K562 (cell line): ENCODE results near the gene GLUL. TPM values are rescaled to one million over a fixed set of nuclear protein-coding genes. Genes with fewer than 3 reads are reported as not detected.

Source experiments
- ARID1B ChIP-seq: fragments of 450-650 bp; IDR thresholded peaks from 2 replicates; pipeline ENCODE4 v1.6.1; 2016; ENCODE audit warnings: antibody characterized with exemption, mild to moderate bottlenecking, inconsistent platforms
- DACH1 ChIP-seq: fragments of 450-650 bp; IDR thresholded peaks from 2 replicates; pipeline ENCODE4 v1.6.1; 2018; ENCODE audit not compliant: partially characterized antibody
- ETS2 ChIP-seq: IDR thresholded peaks from 2 replicates; pipeline ENCODE4 v1.6.1; 2016; ENCODE audit warnings: borderline replicate concordance, missing genetic modification characterization, mild to moderate bottlenecking, moderate library complexity, missing compliant biosample characterization; ENCODE audit not compliant: poor library complexity, severe bottlenecking
- EZH2 ChIP-seq: IDR thresholded peaks from 2 replicates; pipeline ENCODE4 v1.6.1; 2012; ENCODE audit warnings: low read depth, mild to moderate bottlenecking, inconsistent platforms, low read length, borderline replicate concordance
- GTF2A2 ChIP-seq: IDR thresholded peaks from 2 replicates; pipeline ENCODE4 v1.6.1; 2016; ENCODE audit warnings: mild to moderate bottlenecking, missing genetic modification characterization, missing compliant biosample characterization
- HCFC1 ChIP-seq: IDR thresholded peaks from 2 replicates; pipeline ENCODE4 v1.6.1; 2012; ENCODE audit warnings: low read depth, low read length, improper control_type of control experiment
- HDAC2 ChIP-seq: fragments of 450-650 bp; IDR thresholded peaks from 2 replicates; pipeline ENCODE4 v1.6.1; 2016; ENCODE audit warnings: mild to moderate bottlenecking
- IRF9 ChIP-seq: fragments of 450-650 bp; IDR thresholded peaks from 2 replicates; pipeline ENCODE4 v1.6.1; 2016; ENCODE audit warnings: missing biosample characterization, missing genetic modification characterization
- PCBP1 ChIP-seq: fragments of 200-400 bp; formaldehyde crosslinking; IDR thresholded peaks from 2 replicates; pipeline ENCODE4 v1.6.1; 2018; ENCODE audit warnings: mild to moderate bottlenecking, low read depth, low read length; ENCODE audit not compliant: poor library complexity, severe bottlenecking
- PYGO2 ChIP-seq: fragments of 450-650 bp; IDR thresholded peaks from 2 replicates; pipeline ENCODE4 v1.6.1; 2016; ENCODE audit warnings: mild to moderate bottlenecking, missing genetic modification characterization, moderate library complexity, missing compliant biosample characterization
- RFX5 ChIP-seq: IDR thresholded peaks from 2 replicates; pipeline ENCODE4 v1.6.1; 2011; ENCODE audit warnings: low read depth, mild to moderate bottlenecking, improper control_type of control experiment, low read length
- SPI1 ChIP-seq: IDR thresholded peaks from 2 replicates; pipeline ENCODE4 v1.6.1; 2011; ENCODE audit warnings: low read depth, low read length, control low read depth, borderline replicate concordance
- XRCC4 ChIP-seq: IDR thresholded peaks from one replicate; pipeline ENCODE4 v1.6.1; 2011; ENCODE audit not compliant: insufficient read depth, insufficient read length; ENCODE audit errors: extremely low read depth
- ZNF232 ChIP-seq: sonication (generic); formaldehyde crosslinking; IDR thresholded peaks from 2 replicates; pipeline ENCODE4 v1.8.0; 2022; ENCODE audit warnings: mild to moderate bottlenecking, missing genetic modification reagents
- ZNF253 ChIP-seq: fragments of 250-450 bp; sonication (Bioruptor Pico); conservative IDR thresholded peaks from 2 replicates; pipeline ENCODE4 v1.6.1; 2021; ENCODE audit warnings: mild to moderate bottlenecking
- ZNF785 ChIP-seq: fragments of 250-450 bp; sonication (Bioruptor Pico); IDR thresholded peaks from 2 replicates; pipeline ENCODE4 v1.4.0; 2020; ENCODE audit warnings: mild to moderate bottlenecking
- ZNF79 ChIP-seq: fragments of 250-450 bp; sonication (Bioruptor Pico); IDR thresholded peaks from 2 replicates; pipeline ENCODE4 v1.4.0; 2020; ENCODE audit warnings: low read depth, mild to moderate bottlenecking, moderate library complexity
- ZSCAN29 ChIP-seq: fragments of 450-650 bp; IDR thresholded peaks from 2 replicates; pipeline ENCODE4 v1.6.1; 2017
- ZZZ3 ChIP-seq: fragments of 450-650 bp; IDR thresholded peaks from 2 replicates; pipeline ENCODE4 v1.6.1; 2016; ENCODE audit warnings: antibody characterized with exemption, mild to moderate bottlenecking, moderate library complexity
- polyA plus RNA-seq, 8 experiments: library from polyadenylated mRNA; depleted of rRNA in 4 of 8; stranded (reverse) in 5 of 8; unstranded in 3 of 8; fragments of >200 nt; fragmentation: Nextera tagmentation in 2 of 8; fragmentation: Illumina TruSeq in 1 of 8; extraction: Ambion mirVana in 2 of 8; extraction: Trizol in 1 of 8; gene quantifications; 2 replicates each; pipeline versions ENCODE4 v1.2.1 to v1.2.3, GENCODE V29; 2011 to 2014; ENCODE audit warnings: inconsistent platforms in 1 of 8, missing spikeins in 1 of 8
- total RNA-seq, 7 experiments: library from RNA; depleted of rRNA in 6 of 7; stranded (reverse); fragments of >200 nt in 6 of 7; fragmentation: Illumina TruSeq in 2 of 7; extraction: Trizol in 2 of 7; gene quantifications; 2 replicates each; pipeline versions ENCODE4 v1.2.1 to v1.2.3, GENCODE V29; 2011 to 2021; ENCODE audit warnings: low replicate concordance in 1 of 7
- TF ChIP-seq, protein P1 (sequence below): fragments of 250-450 bp; sonication (Bioruptor Pico); IDR thresholded peaks from 2 replicates; pipeline ENCODE4 v1.5.0; 2021

Gene GLUL
- total and polyA plus RNA-seq, 9 of the 15 experiments (the other 6 are each of a cell fraction or from before 2014, with no cell fraction given) = 1,088 to 4,222 (median 1,338) TPM

DNA sequence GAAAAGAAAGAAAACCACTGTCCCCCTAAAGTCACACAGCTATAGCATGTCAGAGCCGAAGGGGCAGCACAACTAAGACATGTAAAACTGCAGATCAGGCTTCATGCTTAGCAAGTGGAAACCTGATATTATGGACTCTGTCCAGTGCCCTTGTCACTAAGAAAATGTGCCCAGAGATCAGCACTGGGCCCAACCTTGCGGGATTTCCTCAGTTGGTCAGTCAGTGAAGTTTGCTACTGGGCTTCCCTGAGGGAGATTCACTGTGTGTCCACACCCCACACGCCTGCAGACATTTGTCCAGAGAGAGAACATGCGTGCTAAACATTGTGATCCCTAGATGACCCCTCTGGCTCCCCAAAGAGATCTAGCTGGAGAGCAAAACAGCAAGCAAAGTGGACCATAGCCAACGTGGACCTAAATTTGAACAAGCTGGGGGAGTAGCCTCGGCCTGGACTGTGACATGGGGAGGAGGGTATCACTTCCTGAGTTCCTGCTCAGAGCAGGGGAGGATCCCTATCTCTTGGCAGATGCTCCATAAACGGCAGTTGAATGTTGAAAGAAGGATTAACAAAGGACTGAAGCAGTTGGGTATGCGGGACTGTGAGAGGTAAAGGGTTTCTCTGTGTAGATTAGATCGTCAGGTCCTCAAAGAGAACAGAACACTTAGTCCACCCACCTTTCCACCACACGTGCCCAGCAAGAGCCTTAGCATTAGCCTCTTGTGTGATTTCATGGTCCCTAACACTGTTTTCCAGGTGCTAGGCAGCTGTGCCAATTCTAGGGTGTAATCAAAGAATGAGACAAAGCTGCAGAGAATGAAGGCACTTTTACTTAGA is 53.6 kb downstream of the GLUL start (continued):
- TF ChIP-seq ZNF79 (CRISPR knock-in tag) (peak; percentile 63), GTF2A2 (tag) (no peak), HDAC2 (peak; percentile 94), DACH1 (no peak), XRCC4 (no peak), HCFC1 (no peak), SPI1 (peak; percentile 60; the same call in 1 of the 2 replicates), ZNF785 (no peak), ZNF232 (CRISPR knock-in tag) (no peak), PYGO2 (peak; percentile 38; the same call in 1 of the 2 replicates), EZH2 (no peak), ARID1B (peak; percentile 96), PCBP1 (no peak), ZNF253 (no peak), ZZZ3 (no peak), ZSCAN29 (no peak), ETS2 (tag) (no peak), RFX5 (no peak), IRF9 (tag) (peak; percentile 39)
- TF ChIP-seq, protein P1, sequence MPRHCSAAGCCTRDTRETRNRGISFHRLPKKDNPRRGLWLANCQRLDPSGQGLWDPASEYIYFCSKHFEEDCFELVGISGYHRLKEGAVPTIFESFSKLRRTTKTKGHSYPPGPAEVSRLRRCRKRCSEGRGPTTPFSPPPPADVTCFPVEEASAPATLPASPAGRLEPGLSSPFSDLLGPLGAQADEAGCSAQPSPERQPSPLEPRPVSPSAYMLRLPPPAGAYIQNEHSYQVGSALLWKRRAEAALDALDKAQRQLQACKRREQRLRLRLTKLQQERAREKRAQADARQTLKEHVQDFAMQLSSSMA = no peak
